HEK293 (cell line): ENCODE results near the gene CFAP300.

Experiments used
- CTCF ChIA-PET: fragments of 350-600 bp; formaldehyde crosslinking; extraction: SDS; loops from one replicate; lab custom pipeline; 2021; ENCODE audit warnings: antibody characterized with exemption; lab: Yijun Ruan, JAX
- POLR2A ChIA-PET: fragments of 300-600 bp; formaldehyde crosslinking; extraction: SDS; loops from one replicate; lab custom pipeline; 2020; ENCODE audit warnings: antibody characterized with exemption, inconsistent platforms; lab: Yijun Ruan, JAX
- H3K27ac ChIP-seq: fragments of 200-500 bp; sonication (Bioruptor generic); 2 replicates; pipeline ENCODE4 v1.5.1; 2014; ENCODE audit warnings: low read depth, low read length, control low read depth, inconsistent platforms; ENCODE audit errors: extremely low read depth
- H3K36me3 ChIP-seq, 2 experiments: fragments of 200-500 bp in 1 of 2; sonication (Bioruptor generic) in 1 of 2; 1 replicate in 1 of 2; 2 replicates in 1 of 2; pipeline ENCODE4 v1.5.1; 2014 to 2017; ENCODE audit warnings: inconsistent platforms in 2 of 2, low read length in 2 of 2; ENCODE audit not compliant: control insufficient read depth in 2 of 2, insufficient read depth in 1 of 2
- H3K4me1 ChIP-seq: fragments of 200-500 bp; sonication (Bioruptor generic); 2 replicates; pipeline ENCODE4 v1.5.1; 2014; ENCODE audit warnings: mild to moderate bottlenecking, low read length, inconsistent platforms; ENCODE audit not compliant: control insufficient read depth, insufficient read depth
- H3K4me3 ChIP-seq: 2 replicates; pipeline ENCODE4 v1.5.1; 2011; ENCODE audit warnings: low read depth, mild to moderate bottlenecking, control low read depth, low read length, moderate library complexity
- H3K9me3 ChIP-seq: fragments of 200-500 bp; sonication (Bioruptor generic); 2 replicates; pipeline ENCODE4 v1.5.1; 2014; ENCODE audit warnings: low read depth, low read length, inconsistent platforms; ENCODE audit not compliant: control insufficient read depth, insufficient read depth
- HOXC10 ChIP-seq: sonication (generic); formaldehyde crosslinking; IDR thresholded peaks from 2 replicates; pipeline ENCODE4 v1.8.1; 2023; ENCODE audit warnings: mild to moderate bottlenecking, missing genetic modification reagents
- ZFP3 ChIP-seq: fragments of 450-650 bp; formaldehyde crosslinking; IDR thresholded peaks from 2 replicates; pipeline ENCODE4 v1.5.1; 2016; ENCODE audit warnings: low read depth, missing biosample characterization, missing genetic modification characterization
- ZNF138 ChIP-seq: fragments of 450-650 bp; formaldehyde crosslinking; IDR thresholded peaks from 2 replicates; pipeline ENCODE4 v1.5.1; 2016; ENCODE audit warnings: missing biosample characterization, missing genetic modification characterization, borderline replicate concordance
- ZNF24 ChIP-seq: fragments of 450-650 bp; formaldehyde crosslinking; IDR thresholded peaks from 2 replicates; pipeline ENCODE4 v1.5.1; 2016; ENCODE audit warnings: missing biosample characterization, missing genetic modification characterization
- ZNF549 ChIP-seq: fragments of 450-650 bp; IDR thresholded peaks from 2 replicates; pipeline ENCODE4 v1.5.1; 2018; ENCODE audit warnings: missing biosample characterization, missing genetic modification characterization, mild to moderate bottlenecking, inconsistent platforms, moderate library complexity
- ZNF600 ChIP-seq: fragments of 450-650 bp; formaldehyde crosslinking; IDR thresholded peaks from 2 replicates; pipeline ENCODE4 v1.5.1; 2016; ENCODE audit warnings: missing biosample characterization, missing genetic modification characterization
- ZNF677 ChIP-seq: fragments of 450-650 bp; IDR thresholded peaks from 2 replicates; pipeline ENCODE4 v1.5.0; 2018; ENCODE audit warnings: missing biosample characterization, mild to moderate bottlenecking, missing genetic modification characterization, moderate library complexity
- ZNF701 ChIP-seq: fragments of 450-650 bp; formaldehyde crosslinking; IDR thresholded peaks from 2 replicates; pipeline ENCODE4 v1.5.1; 2016; ENCODE audit warnings: missing biosample characterization, missing genetic modification characterization
- ZNF747 ChIP-seq: fragments of 450-650 bp; formaldehyde crosslinking; IDR thresholded peaks from 2 replicates; pipeline ENCODE4 v1.5.1; 2016; ENCODE audit warnings: missing biosample characterization, missing genetic modification characterization
- TF ChIP-seq, protein P1 (sequence below): fragments of 450-650 bp; formaldehyde crosslinking; IDR thresholded peaks from 2 replicates; pipeline ENCODE4 v1.5.1; 2016; ENCODE audit warnings: missing biosample characterization, missing genetic modification characterization, low read depth
- TF ChIP-seq, protein P2 (sequence below): fragments of 450-650 bp; formaldehyde crosslinking; optimal IDR thresholded peaks from 2 replicates; pipeline ENCODE3; 2016; ENCODE audit warnings: missing biosample characterization, mild to moderate bottlenecking, missing genetic modification characterization
- TF ChIP-seq, protein P3 (sequence below): fragments of 450-650 bp; formaldehyde crosslinking; IDR thresholded peaks from 2 replicates; pipeline ENCODE4 v1.5.1; 2016; ENCODE audit warnings: missing biosample characterization, missing genetic modification characterization
- TF ChIP-seq, protein P4 (sequence below): fragments of 450-650 bp; formaldehyde crosslinking; IDR thresholded peaks from 2 replicates; pipeline ENCODE4 v1.5.1; 2017; ENCODE audit warnings: missing biosample characterization, missing genetic modification characterization

Gene CFAP300

GRCh38 chr11:102099755-102100154 is 52.5 kb downstream of the CFAP300 start:
- Histone ChIP-seq H3K4me1 (no peaks in the 10 kb centered on the region), H3K4me3 (no peak overlapping the region), H3K27ac (no peak overlapping the region), H3K9me3 (no peaks in the 10 kb centered on the region), H3K36me3 (no peaks in the 10 kb centered on the region)
- ChIA-PET CTCF (no interaction called here), POLR2A (no interaction called here)
- TF ChIP-seq, protein P1, sequence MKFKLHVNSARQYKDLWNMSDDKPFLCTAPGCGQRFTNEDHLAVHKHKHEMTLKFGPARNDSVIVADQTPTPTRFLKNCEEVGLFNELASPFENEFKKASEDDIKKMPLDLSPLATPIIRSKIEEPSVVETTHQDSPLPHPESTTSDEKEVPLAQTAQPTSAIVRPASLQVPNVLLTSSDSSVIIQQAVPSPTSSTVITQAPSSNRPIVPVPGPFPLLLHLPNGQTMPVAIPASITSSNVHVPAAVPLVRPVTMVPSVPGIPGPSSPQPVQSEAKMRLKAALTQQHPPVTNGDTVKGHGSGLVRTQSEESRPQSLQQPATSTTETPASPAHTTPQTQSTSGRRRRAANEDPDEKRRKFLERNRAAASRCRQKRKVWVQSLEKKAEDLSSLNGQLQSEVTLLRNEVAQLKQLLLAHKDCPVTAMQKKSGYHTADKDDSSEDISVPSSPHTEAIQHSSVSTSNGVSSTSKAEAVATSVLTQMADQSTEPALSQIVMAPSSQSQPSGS (tag by site-specific recombination) = no peak
- TF ChIP-seq ZNF747 (tag by site-specific recombination) (no peak), HOXC10 (CRISPR knock-in tag) (no peak), ZNF701 (tag by site-specific recombination) (no peak), ZNF24 (tag by site-specific recombination) (no peak), ZNF549 (tag by site-specific recombination) (no peak), ZNF677 (tag by site-specific recombination) (no peak), ZFP3 (tag by site-specific recombination) (no peak)
- TF ChIP-seq, protein P2, sequence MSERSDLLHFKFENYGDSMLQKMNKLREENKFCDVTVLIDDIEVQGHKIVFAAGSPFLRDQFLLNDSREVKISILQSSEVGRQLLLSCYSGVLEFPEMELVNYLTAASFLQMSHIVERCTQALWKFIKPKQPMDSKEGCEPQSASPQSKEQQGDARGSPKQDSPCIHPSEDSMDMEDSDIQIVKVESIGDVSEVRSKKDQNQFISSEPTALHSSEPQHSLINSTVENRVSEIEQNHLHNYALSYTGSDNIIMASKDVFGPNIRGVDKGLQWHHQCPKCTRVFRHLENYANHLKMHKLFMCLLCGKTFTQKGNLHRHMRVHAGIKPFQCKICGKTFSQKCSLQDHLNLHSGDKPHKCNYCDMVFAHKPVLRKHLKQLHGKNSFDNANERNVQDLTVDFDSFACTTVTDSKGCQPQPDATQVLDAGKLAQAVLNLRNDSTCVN (tag by site-specific recombination) = no peak
- TF ChIP-seq, protein P3, sequence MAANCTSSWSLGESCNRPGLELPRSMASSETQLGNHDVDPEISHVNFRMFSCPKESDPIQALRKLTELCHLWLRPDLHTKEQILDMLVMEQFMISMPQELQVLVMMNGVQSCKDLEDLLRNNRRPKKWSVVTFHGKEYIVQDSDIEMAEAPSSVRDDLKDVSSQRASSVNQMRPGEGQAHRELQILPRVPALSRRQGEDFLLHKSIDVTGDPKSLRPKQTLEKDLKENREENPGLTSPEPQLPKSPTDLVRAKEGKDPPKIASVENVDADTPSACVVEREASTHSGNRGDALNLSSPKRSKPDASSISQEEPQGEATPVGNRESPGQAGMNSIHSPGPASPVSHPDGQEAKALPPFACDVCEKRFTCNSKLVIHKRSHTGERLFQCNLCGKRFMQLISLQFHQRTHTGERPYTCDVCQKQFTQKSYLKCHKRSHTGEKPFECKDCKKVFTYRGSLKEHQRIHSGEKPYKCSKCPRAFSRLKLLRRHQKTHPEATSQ (tag by site-specific recombination) = no peak

- ChIA-PET POLR2A (no interaction called here), CTCF (interaction anchor here (0.6 kb wide), 1 partner anchor 169 kb away, joined by 7 read pairs; no protein-coding TSS in a partner anchor)
- no peaks in the 10 kb centered on the region for H3K9me3 ChIP-seq
- no peaks in the 10 kb centered on the region for H3K36me3 ChIP-seq
- H3K27ac ChIP-seq = no peak overlapping the region
- H3K4me1 ChIP-seq = no peaks in the 10 kb centered on the region
- TF ChIP-seq ZNF600 (tag by site-specific recombination) (peak; percentile 47; the same call in 1 of the 2 replicates), ZNF138 (tag by site-specific recombination) (no peak)
- TF ChIP-seq, protein P4, sequence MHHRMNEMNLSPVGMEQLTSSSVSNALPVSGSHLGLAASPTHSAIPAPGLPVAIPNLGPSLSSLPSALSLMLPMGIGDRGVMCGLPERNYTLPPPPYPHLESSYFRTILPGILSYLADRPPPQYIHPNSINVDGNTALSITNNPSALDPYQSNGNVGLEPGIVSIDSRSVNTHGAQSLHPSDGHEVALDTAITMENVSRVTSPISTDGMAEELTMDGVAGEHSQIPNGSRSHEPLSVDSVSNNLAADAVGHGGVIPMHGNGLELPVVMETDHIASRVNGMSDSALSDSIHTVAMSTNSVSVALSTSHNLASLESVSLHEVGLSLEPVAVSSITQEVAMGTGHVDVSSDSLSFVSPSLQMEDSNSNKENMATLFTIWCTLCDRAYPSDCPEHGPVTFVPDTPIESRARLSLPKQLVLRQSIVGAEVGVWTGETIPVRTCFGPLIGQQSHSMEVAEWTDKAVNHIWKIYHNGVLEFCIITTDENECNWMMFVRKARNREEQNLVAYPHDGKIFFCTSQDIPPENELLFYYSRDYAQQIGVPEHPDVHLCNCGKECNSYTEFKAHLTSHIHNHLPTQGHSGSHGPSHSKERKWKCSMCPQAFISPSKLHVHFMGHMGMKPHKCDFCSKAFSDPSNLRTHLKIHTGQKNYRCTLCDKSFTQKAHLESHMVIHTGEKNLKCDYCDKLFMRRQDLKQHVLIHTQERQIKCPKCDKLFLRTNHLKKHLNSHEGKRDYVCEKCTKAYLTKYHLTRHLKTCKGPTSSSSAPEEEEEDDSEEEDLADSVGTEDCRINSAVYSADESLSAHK (tag by site-specific recombination) = no peak
- TF ChIP-seq, all 188 proteins: peak for 1
- H3K4me3 ChIP-seq = no peak overlapping the region
These were observed 61.6 kb downstream of the CFAP300 start for GRCh38 chr11:102108734-102109440.
